Measurements from ENCODE around the gene WDFY4.

WDFY4 gene

GRCh38 chr10:48999346-48999745 lies 314.7 kb downstream of the WDFY4 start:
- DNase-seq, result no peak

DNA sequence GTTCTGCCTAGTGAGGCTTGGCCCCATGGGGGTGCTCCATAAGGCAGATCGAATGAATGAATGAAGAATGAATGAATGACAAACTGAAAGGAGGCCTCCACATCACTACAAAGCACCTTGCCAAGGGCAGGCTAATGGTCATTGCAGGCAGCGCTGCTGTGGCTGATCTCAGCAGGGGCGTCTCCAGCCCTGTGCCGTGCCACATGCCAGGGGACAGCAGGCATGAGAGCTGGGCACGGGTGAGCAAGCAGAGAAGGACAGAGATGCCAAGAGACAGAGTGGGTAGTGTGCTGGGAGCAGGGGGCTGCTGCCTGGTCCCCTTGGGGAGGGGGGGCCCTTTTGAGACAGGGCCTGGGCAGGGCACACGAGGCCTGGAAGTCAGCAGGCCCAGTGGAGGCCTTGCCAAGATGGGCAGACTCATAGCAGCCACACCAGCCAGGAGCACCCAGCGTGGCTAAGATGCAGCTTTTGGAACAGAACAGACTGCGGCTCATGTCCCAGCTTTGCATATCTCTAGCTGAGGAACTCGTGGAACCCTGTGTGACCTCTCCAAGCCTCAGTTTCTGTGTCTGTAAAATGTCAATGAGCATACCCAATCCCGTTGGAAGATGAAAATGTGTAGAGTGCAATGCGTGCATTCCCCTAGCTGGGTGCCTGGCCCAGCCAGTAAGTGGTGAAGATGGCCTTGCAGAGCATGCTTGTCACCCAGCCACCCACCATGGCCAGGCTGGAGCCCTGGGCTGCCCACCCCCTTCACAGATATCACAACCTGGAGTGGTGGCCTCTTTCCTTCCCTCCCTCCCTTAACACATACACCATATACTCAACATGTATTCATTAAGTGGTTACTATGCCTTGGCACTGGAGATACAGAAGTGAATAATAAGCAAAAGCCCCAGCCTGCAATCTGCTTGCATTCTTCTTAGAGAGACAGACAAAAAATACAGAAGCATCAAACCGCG lies 316.0 kb downstream of the WDFY4 start:
- DNase-seq, result no peak

DNA sequence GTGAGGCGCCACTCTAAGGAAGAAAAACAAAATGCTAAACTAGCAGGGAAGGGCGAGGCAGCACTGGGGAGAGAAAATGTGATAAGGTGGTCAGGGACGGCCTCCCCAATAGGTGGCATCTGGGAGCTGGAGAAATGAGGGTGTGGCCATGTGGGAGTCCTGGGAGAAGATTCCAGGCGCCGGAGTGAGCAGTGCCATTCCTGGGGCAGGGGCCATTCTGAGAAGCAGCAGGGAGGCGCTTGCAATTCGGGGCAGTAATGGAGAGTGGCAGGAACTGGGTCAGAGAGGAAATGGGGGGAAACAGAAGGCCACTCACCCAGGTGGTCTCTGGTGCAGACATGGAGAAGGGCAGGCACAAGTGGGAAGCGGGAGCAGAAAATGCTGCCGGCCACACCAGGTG lies 316.7 kb downstream of the WDFY4 start:
- no peak for DNase-seq

DNA sequence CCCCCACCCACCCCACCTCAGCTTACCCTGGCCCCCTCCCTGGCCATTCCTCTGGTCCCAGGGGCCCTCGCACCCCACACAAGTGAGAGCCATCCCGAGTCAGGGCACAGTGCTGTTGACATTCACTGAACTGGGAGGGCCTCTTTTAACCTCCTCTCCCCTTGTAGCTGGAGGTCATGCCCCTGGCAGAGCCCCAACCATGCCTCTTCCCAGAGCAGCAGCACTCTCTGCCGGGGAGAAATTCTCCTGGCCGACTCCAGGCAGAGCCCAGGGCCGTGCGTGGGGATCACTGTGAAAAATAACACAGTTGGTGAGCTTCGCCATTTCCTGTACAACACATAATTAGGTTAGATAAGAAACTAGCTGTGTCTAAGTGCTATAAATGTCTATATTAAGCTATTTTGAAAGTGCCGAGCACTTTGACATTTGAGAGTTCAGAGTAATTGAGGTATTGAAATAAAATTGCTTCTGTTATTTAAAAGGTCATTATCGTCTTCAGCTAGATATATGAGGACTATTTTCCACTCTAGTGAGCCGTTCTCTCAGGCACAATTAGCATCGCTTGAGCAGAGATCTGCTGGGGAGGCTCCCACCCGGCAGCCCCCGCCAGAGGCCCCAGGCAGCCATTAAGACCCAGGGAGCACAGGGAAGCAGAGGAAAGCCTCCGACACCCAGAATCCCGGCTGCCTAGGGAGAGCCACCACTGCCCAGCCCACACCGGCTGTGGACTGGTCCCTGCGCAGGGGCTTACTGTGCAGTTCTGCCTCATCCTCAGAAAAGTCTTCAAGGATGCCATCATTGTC lies 317.4 kb downstream of the WDFY4 start:
- DNase-seq, result no peak

- no peak for DNase-seq
Measured at GRCh38 chr10:49005270-49005669, 320.6 kb downstream of the WDFY4 start.

- DNase-seq, result no peak
Measured at GRCh38 chr10:49007129-49007528, 322.5 kb downstream of the WDFY4 start.

DNA sequence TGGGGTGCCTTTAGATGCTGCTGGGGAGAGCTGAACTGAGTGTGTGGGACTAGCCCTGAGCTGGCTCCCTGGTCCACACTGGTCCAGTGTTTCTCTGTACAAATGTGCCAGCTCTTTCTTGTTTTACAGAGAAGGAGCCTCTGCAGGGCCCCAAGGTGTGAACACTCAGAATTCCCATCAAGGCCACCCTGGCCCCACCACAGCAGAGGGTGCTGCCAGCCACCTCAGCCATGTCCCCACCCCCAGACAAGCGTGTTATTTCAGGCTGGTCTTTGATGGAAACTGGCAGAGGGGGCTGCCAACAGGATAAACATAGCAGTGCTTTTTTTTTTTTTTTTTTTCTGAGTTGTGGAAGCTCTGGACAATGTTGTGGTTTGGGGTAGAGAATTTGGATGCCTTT lies 323.4 kb downstream of the WDFY4 start:
- no peak for DNase-seq

DNA sequence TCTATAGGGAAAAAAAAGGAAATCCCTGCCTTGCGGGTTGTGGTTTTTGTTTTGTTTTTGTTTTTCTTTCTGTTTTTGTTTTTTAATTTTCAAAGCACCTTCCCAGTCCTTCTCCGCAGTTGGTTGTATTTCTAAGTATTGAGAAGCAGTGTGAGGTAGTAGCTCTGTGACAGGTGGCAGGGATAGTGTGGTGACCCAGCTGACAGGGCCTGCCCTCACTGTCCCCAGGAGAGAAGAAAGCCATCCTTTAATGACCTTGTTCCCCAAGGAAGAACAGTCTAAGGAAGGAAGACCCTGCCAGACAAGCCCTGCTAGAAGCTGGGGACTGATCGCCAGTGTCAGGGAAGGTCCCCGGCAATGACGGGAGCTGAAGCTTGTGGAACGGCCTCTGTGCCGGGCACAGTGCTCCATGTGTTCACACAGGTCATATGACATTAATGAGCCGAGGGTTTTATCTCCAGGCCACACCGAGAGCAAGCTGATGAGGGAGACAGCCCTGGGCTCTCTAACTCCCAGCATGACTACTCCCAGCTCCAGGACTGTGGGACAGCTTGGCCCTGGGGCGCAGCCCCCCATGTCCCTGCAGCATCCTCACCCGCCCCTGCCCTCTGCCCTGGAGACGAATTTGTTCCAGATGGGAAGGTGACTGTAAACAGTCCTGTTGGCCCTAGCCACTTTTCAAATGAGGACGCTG lies 324.0 kb downstream of the WDFY4 start:
- no peak for DNase-seq

DNA sequence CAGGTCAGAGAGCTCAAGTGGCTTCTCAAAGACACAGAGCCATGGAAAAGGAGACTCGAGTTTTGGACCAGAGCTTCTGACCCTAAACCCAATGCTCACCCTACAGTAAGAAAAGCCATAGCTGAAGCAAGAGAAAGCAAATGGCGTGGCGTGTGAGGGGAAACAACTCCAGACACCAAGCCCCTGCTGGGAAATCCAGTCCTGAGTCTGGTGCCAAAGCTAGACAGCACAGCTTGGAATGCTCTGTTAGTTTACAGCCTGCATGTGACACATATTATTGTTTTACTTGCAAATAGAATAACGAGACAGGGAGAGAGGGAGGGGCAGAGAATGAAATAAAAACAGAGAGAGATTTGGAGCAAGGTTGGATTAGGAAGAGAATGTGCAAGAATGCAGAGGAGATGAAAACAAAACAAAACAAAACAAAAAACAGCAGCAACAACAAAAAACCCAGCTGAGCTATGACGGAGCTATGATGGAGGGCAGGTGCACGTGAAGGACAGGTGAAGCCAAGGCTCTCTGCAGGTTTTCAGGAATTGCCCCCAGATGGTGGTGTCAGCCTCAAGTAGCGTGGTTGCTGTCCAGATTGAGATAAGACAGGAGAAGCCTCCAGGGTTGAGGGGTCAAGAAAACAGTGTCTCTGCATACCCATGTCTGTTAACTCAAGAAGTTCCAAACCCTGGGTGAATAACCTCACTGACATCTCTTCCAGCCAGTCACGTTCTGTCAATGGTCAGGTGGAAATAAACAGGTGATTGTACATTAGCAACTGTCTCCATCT lies 324.7 kb downstream of the WDFY4 start:
- no peak for DNase-seq

GRCh38 chr10:49010295-49010694 lies 325.6 kb downstream of the WDFY4 start:
- peak; percentile 5 to 41 (median 30) for DNase-seq

GRCh38 chr10:49010865-49011264 lies 326.2 kb downstream of the WDFY4 start:
- DNase-seq, result no peak

DNA sequence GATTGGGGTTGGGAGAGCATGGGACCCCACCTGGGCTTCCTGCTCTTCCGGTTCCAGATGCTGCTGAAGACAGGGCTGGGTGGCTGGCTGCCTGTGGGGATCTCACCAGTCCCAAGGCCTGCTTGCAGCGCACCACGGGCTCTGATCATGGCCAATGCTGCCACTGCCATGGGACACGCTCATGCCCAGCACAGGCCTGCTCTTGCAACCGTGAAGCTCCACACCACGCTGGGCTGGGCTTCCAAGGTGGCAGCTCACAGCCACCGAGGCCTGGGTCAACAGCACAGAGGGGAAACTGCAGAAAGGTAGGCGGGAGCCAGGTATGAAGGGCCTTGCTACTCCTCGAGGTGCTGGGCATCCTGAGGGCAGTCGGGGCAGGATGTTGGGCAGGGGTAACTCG lies 327.1 kb downstream of the WDFY4 start:
- no peak for DNase-seq

GRCh38 chr10:49012603-49013002 lies 327.9 kb downstream of the WDFY4 start:
- DNase-seq, result no peak

DNA sequence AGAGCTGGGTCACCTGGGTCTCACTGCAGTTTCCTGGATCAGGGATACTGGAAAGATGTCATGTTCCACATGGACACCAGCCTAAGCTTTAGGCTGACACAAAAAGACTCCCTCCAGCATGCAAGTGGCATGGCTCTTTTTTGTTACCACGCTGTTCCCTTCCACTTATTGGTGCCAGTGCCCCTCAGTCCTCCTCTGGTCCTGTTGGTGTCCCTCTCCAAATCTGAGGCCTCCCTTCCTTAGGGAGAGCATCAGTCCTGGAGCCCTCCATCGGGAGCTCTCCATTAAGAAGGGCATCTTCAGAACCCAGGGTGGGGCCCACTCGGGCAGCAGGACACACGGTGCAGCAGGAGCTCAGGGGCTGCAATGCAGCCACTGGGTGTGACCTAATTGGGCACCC lies 331.0 kb downstream of the WDFY4 start:
- DNase-seq, result no peak

DNA sequence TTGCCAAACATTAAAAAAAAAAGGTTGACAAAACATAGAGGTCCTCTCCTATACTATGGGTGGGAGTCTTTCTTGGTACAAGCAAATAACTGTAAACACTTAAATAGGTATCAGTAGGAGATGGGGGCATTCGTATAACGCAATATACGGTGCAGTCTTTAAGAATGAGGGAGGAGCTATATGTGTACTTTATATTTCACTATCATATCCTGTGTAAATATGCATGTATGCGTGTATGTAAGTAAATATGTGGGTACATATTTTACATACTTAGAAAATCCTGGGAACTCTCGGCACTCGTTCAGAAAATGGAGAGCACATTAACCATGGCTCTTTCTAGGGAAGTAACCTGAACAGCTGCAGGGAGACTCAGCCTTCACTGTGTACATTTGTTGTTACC lies 337.0 kb downstream of the WDFY4 start:
- DNase-seq, result no peak

DNA sequence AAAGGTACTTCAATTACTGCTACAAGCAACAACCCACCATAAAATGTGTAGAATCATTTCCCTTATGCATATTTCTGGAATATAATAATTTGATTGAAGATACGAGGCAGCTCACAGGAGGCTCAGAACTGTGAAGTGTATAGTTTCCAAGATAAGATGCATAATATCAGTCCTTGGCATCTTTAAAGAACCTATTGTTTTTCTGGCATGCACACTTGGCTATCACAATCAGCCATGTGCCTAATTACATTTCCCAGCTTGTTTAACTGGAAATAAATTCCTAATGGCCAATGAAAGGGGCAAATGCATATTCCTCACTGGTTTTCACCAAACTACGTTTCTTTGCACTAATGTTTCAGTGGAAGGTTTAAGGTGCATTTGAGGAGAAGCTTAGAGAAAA lies 338.4 kb downstream of the WDFY4 start:
- no peak for DNase-seq

GRCh38 chr10:49023752-49024151 lies 339.1 kb downstream of the WDFY4 start:
- no peak for DNase-seq

DNA sequence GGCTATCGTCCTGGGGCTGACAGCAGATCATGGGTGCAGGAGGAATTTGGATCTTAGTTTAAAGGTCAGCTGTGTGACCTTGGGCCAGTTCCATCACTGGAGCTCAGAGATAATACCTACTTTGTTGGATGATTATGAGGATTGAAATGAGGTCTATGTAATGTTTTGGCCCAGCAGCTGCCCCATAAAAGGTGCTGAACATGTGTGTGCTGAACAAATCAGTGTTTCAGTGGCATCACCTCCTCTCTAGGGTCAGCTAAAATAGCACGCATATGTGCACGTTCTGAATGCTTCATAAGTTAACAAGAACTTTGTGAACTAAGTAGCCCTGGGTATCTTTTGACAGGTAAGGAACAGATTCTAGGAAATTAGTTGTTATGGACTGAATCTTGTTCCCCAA lies 339.8 kb downstream of the WDFY4 start:
- DNase-seq, result no peak

GRCh38 chr10:49025347-49025983 lies 340.8 kb downstream of the WDFY4 start:
- DNase-seq, result no peak

DNA sequence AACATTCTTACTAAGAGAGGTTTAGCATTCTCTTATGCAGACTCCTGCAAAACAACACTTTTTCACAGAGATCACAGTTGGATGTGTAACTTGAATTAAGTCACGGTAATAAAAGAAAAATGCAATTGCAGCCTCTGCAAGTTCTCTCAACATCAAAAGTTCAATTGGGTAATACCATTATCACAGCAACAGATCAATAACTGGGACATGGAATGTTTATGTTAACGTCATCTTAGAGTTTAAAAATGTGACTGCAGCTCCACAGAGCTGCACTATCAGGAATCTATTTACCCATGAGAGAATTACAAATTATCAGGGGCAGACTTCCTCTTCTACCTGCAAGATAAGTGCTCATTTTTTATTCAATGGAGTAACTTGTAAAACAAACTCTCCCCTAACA lies 344.0 kb downstream of the WDFY4 start:
- DNase-seq, result no peak

- no peak for DNase-seq
Measured at GRCh38 chr10:49029666-49030065, 345.0 kb downstream of the WDFY4 start.

All from suppressor macrophage (primary cell).